HFF-Myc (cell line): ENCODE results near the gene GPATCH8.

Experiments
- DNase-seq: peaks from one replicate; pipeline ENCODE4 v3.0.0-alpha.2; 2011; ENCODE audit warnings: low read depth; ENCODE audit errors: extremely low read depth
- H3K4me3 ChIP-seq: replicated peaks from 2 replicates; pipeline ENCODE4 v1.5.1; 2011; ENCODE audit warnings: low read depth, mild to moderate bottlenecking, control low read depth, low read length
- TF ChIP-seq, protein P1 (sequence below): IDR thresholded peaks from 2 replicates; pipeline ENCODE4 v1.5.1; 2012; ENCODE audit warnings: mild to moderate bottlenecking, low read depth, low read length, control low read depth; ENCODE audit errors: missing control alignments

GPATCH8 gene

DNA sequence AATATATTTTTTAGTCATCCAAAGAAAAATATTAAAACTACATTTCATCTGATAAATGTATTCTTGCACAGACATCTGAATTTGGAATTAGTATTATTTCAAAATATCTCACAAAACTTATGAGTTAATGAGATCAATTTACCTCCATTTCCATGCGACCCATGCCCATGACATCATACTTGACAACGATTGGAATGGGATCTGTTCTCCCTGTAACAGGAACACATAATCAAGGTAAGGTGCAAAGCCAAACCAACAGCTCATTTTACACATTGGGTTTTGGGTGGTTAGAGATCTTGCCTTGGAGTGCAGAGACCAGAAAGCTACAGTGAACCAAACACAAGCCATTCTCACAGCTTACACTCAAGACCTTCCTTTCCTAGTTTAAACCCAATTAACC, 66.9 kb downstream of the GPATCH8 start:
- TF ChIP-seq, protein P1, sequence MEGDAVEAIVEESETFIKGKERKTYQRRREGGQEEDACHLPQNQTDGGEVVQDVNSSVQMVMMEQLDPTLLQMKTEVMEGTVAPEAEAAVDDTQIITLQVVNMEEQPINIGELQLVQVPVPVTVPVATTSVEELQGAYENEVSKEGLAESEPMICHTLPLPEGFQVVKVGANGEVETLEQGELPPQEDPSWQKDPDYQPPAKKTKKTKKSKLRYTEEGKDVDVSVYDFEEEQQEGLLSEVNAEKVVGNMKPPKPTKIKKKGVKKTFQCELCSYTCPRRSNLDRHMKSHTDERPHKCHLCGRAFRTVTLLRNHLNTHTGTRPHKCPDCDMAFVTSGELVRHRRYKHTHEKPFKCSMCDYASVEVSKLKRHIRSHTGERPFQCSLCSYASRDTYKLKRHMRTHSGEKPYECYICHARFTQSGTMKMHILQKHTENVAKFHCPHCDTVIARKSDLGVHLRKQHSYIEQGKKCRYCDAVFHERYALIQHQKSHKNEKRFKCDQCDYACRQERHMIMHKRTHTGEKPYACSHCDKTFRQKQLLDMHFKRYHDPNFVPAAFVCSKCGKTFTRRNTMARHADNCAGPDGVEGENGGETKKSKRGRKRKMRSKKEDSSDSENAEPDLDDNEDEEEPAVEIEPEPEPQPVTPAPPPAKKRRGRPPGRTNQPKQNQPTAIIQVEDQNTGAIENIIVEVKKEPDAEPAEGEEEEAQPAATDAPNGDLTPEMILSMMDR, result no peak
- no peak for DNase-seq

DNA sequence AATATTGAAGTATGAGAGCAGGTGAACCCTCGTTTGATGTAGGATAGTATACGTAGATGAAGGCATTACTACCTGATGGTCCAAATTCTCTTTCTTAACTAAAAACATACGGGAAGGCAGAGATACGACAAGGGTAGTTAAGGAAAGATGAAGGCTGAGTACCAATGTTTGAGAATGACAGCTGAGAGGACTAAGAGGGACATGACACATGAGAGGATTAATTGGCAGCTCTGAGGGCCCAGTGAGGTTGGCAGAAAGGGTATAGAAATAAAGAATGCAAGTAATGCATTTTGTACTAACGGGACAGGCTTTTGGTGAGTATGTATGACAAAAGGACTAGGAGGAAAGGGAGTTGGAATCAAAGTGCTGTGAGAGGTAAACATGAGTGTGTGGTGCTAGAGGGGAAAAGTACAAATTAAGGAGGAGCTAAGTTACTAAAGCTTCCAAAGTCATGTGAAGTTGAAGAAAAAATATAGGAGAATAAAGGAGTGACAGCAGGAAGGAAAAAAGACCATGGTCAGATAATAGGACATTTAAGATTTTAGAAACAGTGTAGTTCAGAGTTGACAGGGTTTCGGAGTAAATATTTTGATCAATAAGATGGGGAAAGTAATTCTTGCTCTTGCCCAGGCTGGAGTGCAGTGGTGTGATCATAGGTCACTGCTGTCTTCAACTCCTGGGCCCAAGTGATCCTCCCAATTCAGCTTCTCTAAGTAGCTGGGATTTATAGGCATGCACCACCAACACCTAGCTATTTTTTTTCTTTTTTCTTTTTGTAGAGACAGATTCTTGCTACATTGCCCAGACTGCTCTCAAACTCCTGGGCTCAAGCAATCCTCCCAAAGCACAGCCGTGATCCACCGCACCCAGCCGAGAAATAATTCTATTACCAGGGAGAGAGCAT, 70.7 kb downstream of the GPATCH8 start:
- no peak overlapping the region for H3K4me3 ChIP-seq
- DNase-seq, result no peak
- TF ChIP-seq, protein P1, result no peak

More for the DNA sequence above, 66.9 kb downstream of the GPATCH8 start:
- H3K4me3 ChIP-seq, result no peak overlapping the region

DNA sequence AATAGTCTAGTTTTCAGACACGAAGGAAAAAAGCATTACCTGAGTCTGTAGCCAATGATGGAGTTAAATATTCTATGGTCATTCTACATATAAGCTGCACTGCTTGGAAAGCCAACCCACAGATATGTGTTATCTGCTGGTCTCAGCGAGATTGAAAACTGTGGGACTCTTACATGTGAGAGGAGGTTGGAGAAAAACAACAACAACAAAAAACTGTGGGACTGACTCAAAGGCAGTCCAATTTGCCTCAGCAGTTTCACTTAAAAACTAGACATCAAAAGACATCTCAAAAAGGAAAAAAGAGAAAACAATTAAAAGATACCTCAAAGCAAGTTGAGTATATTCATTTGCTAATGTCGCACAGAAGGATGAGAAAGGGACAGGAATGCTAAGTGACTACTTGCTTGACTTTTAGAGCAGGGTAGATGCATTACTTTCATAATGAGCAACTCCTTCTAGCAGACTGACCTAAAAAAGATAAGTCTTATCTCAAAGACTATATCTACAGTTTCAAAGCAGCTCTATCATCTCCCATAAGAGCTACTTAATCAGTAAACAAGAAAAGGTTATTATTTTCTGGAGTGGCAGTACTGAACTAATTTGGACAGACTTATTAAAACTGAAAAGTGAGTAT, 78.3 kb downstream of the GPATCH8 start:
- H3K4me3 ChIP-seq, result no peak overlapping the region
- no peak for DNase-seq
- TF ChIP-seq, protein P1, result no peak

DNA sequence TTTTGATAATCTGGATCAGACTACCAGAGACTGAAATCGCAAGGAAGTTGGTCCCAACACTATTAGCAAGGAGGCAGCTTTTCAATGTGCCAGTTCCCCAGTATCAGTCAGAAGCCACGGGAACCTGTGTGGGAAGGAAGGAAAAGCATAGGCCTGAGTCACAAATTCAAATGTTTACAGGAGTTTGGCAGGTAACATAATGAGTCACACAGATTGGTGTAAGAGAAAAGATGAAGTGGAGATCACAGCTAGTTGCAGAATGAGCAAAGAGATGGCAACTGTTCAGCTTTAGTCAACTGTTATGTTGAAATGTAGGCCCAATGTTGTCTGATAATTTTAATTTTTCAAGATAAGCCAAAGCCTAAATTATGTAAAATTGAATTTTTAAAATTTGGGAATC, 85.7 kb downstream of the GPATCH8 start:
- no peak overlapping the region for H3K4me3 ChIP-seq
- no peak for DNase-seq
- TF ChIP-seq, protein P1, result no peak

DNA sequence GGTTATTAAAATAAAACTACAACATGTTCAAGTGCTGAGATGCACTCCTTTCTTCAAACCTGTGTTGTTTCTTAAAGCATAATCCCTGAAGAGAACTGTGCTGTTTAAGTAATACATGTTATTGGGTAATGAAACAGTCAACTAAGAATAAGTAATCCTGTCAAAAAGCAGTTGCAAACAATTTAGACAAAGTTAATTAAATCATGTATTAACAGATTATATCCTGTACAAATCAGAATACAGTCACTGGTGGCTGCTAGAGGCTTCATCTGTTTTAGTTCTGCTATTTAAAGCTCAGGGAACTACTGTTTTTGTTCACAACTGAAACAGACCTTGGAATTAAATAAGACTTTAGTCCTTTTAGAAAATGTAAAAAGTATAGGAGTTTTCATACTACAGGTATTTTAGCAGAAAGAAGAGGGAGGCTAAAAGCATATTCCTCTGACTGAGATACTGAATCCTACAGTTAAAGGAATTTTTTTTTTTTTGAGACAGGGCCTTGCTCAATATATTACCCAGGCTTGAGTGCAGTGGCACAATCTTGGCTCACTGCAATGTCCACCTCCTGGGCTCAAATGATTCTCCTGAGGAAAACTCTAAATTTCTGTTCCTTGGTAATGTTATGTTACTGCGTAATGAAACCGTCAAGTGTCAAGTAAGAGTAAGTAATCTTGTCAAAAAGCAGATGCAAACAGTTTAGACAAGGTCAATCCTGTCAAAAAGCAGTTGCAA, 86.5 kb downstream of the GPATCH8 start:
- DNase-seq, result no peak
- TF ChIP-seq, protein P1, result no peak
- H3K4me3 ChIP-seq, result no peak overlapping the region

DNA sequence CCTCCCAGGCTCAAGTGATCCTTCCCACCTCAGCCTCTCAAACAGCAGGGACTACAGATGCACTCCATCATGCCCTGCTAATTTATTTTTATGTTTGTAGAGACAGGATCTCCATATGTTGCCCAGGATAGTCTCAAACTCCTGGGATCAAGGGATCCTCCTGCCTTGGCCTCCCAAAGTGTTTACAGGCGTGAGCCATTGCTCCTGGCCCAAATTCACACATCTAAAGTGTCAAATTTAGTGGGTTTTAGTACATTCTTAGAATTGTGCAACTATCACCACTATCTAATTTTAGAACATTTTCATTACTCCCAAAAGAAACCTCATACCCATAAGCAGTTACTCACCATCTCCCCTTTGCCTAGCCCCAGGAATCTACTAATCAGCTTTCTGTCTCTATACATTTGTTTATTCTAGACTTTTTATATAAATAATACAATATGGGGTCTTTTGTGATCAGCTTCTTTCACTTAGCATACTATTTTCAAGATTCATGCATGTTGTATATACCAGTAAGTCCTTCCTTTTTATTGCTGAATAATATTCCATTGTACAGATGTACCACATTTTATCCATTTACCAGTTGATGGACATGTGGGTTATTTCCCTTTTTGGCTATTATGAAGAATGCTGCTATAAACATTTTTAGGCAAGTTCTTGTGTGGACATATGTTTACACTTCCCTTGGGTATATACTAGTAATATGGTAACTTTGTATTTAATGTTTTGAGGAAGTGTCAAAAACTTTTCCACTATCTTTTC, 88.6 kb downstream of the GPATCH8 start:
- TF ChIP-seq, protein P1, result no peak
- DNase-seq, result no peak
- no peak overlapping the region for H3K4me3 ChIP-seq
